Measurements from ENCODE around the gene IL1RAPL2.

GRCh38 chrX:105744291-105744690 is 1178.3 kb downstream of the IL1RAPL2 start:
- TF ChIP-seq EZH2phosphoT487 (conservative IDR thresholded peaks at IDR 0.05; ENCODE audit: low read length): no peak
- no peak for TF ChIP-seq CTCF (IDR thresholded peaks at IDR 0.05; ENCODE audit: insufficient read depth, low read length, poor library complexity, severe bottlenecking)

All from SU-DHL-6 (cell line).